Central memory CD8-positive, alpha-beta T cell (primary cell): ENCODE results near the gene TSEN15.
A peak's percentile ranks its signal among the peaks of the same experiment; 100 is the strongest.
"Not testable (repeated sequence)": the region's sequence is repeated elsewhere in the genome, so short reads cannot be mapped to it uniquely, and the experiment has no call there.

Experiments
- ATAC-seq: fragments of 150-1000 bp; cut with Tn5 transposase; replicated peaks from 2 replicates; pipeline ENCODE4 v1.10.0; 2022; ENCODE audit warnings: mild to moderate bottlenecking, moderate FRiP score, moderate number of reproducible peaks; ENCODE audit not compliant: poor library complexity, severe bottlenecking; ENCODE audit errors: extremely low read depth
- DNase-seq, 2 donors: peaks; one replicate each; pipeline ENCODE4 v3.0.0; 2021; ENCODE audit warnings: low spot score in 2 of 2
- H3K27ac Mint-ChIP-seq: one replicate; pipeline ENCODE4 v1.8.0; 2022; ENCODE audit warnings: low read depth, mild to moderate bottlenecking, moderate library complexity, mixed read lengths
- H3K27me3 Mint-ChIP-seq: one replicate; pipeline ENCODE4 v1.8.0; 2022; ENCODE audit warnings: mixed read lengths
- H3K36me3 Mint-ChIP-seq: one replicate; pipeline ENCODE4 v1.8.0; 2022; ENCODE audit warnings: mild to moderate bottlenecking, moderate library complexity, mixed read lengths; ENCODE audit not compliant: insufficient read depth
- H3K4me1 Mint-ChIP-seq: one replicate; pipeline ENCODE4 v1.8.0; 2022; ENCODE audit warnings: mixed read lengths
- H3K4me3 Mint-ChIP-seq: one replicate; pipeline ENCODE4 v1.8.0; 2022; ENCODE audit warnings: mild to moderate bottlenecking, moderate library complexity, mixed read lengths
- H3K9me3 Mint-ChIP-seq: one replicate; pipeline ENCODE4 v1.8.0; 2022; ENCODE audit warnings: mixed read lengths

TSEN15 gene

GRCh38 chr1:184069675-184070074 is 18.1 kb downstream of the TSEN15 start:
- Mint-ChIP-seq H3K36me3 (peaks cover 28% of the 10 kb centered on the region), H3K4me1 (no peaks in the 10 kb centered on the region), H3K4me3 (no peak overlapping the region), H3K9me3 (no peaks in the 10 kb centered on the region), H3K27me3 (no peaks in the 10 kb centered on the region), H3K27ac (no peak overlapping the region)
- ATAC-seq (no peak), DNase-seq (no peak)

GRCh38 chr1:184072376-184072775 is 20.8 kb downstream of the TSEN15 start:
- ATAC-seq (no peak), DNase-seq (no peak)
- no peak overlapping the region for H3K4me3 Mint-ChIP-seq
- no peaks in the 10 kb centered on the region for H3K4me1 Mint-ChIP-seq
- H3K36me3 Mint-ChIP-seq = peaks cover 16% of the 10 kb centered on the region
- no peaks in the 10 kb centered on the region for H3K9me3 Mint-ChIP-seq
- H3K27me3 Mint-ChIP-seq = no peaks in the 10 kb centered on the region
- peak overlapping the region; percentile 7 for H3K27ac Mint-ChIP-seq

GRCh38 chr1:184074383-184074782 is 22.9 kb downstream of the TSEN15 start:
- no peak for ATAC-seq
- no peak for DNase-seq
- no peaks in the 10 kb centered on the region for H3K27me3 Mint-ChIP-seq
- H3K36me3 Mint-ChIP-seq = peaks cover 15% of the 10 kb centered on the region
- H3K9me3 Mint-ChIP-seq = no peaks in the 10 kb centered on the region
- H3K4me1 Mint-ChIP-seq = no peaks in the 10 kb centered on the region
- no peak overlapping the region for H3K4me3 Mint-ChIP-seq
- no peak overlapping the region for H3K27ac Mint-ChIP-seq

GRCh38 chr1:184075055-184076029 is 23.8 kb downstream of the TSEN15 start:
- Mint-ChIP-seq H3K9me3 (no peaks in the 10 kb centered on the region), H3K4me1 (no peaks in the 10 kb centered on the region), H3K27me3 (no peaks in the 10 kb centered on the region), H3K4me3 (no peak overlapping the region), H3K36me3 (peaks cover 12% of the 10 kb centered on the region), H3K27ac (no peak overlapping the region)
- ATAC-seq (no peak), DNase-seq (no peak)

GRCh38 chr1:184078564-184079249 is 27.2 kb downstream of the TSEN15 start:
- ATAC-seq (no peak), DNase-seq (no peak)
- Mint-ChIP-seq H3K9me3 (no peaks in the 10 kb centered on the region), H3K27me3 (no peaks in the 10 kb centered on the region), H3K4me3 (no peak overlapping the region), H3K36me3 (peaks cover 2% of the 10 kb centered on the region), H3K4me1 (no peaks in the 10 kb centered on the region), H3K27ac (no peak overlapping the region)

- H3K4me1 Mint-ChIP-seq = no peaks in the 10 kb centered on the region
- ATAC-seq (no peak), DNase-seq (no peak)
- no peak overlapping the region for H3K4me3 Mint-ChIP-seq
- H3K36me3 Mint-ChIP-seq = peaks cover 2% of the 10 kb centered on the region
- no peak overlapping the region for H3K27ac Mint-ChIP-seq
- H3K9me3 Mint-ChIP-seq = no peaks in the 10 kb centered on the region
- H3K27me3 Mint-ChIP-seq = no peaks in the 10 kb centered on the region
Measured at GRCh38 chr1:184080309-184080708, 28.8 kb downstream of the TSEN15 start.

- H3K36me3 Mint-ChIP-seq = peaks cover 2% of the 10 kb centered on the region
- H3K4me1 Mint-ChIP-seq = no peaks in the 10 kb centered on the region
- H3K27me3 Mint-ChIP-seq = no peaks in the 10 kb centered on the region
- ATAC-seq (no peak), DNase-seq (no peak)
- H3K4me3 Mint-ChIP-seq = no peak overlapping the region
- no peaks in the 10 kb centered on the region for H3K9me3 Mint-ChIP-seq
- H3K27ac Mint-ChIP-seq = no peak overlapping the region
Measured at GRCh38 chr1:184082541-184083415, 31.2 kb downstream of the TSEN15 start.

- no peaks in the 10 kb centered on the region for H3K27me3 Mint-ChIP-seq
- H3K36me3 Mint-ChIP-seq = no peaks in the 10 kb centered on the region
- DNase-seq (no peak), ATAC-seq (no peak)
- no peak overlapping the region for H3K4me3 Mint-ChIP-seq
- H3K9me3 Mint-ChIP-seq = no peaks in the 10 kb centered on the region
- H3K4me1 Mint-ChIP-seq = no peaks in the 10 kb centered on the region
- no peak overlapping the region for H3K27ac Mint-ChIP-seq
Measured at GRCh38 chr1:184085667-184086066, 34.1 kb downstream of the TSEN15 start.

GRCh38 chr1:184088037-184088436 is 36.5 kb downstream of the TSEN15 start:
- no peaks in the 10 kb centered on the region for H3K4me1 Mint-ChIP-seq
- H3K36me3 Mint-ChIP-seq = no peaks in the 10 kb centered on the region
- H3K27me3 Mint-ChIP-seq = no peaks in the 10 kb centered on the region
- no peaks in the 10 kb centered on the region for H3K9me3 Mint-ChIP-seq
- ATAC-seq = no peak
- DNase-seq = no peak
- H3K27ac Mint-ChIP-seq = no peak overlapping the region
- no peak overlapping the region for H3K4me3 Mint-ChIP-seq

- peaks cover 2% of the 10 kb centered on the region for H3K36me3 Mint-ChIP-seq
- H3K9me3 Mint-ChIP-seq = no peaks in the 10 kb centered on the region
- no peak overlapping the region for H3K4me3 Mint-ChIP-seq
- H3K4me1 Mint-ChIP-seq = no peaks in the 10 kb centered on the region
- no peaks in the 10 kb centered on the region for H3K27me3 Mint-ChIP-seq
- ATAC-seq (no peak), DNase-seq (no peak)
- no peak overlapping the region for H3K27ac Mint-ChIP-seq
Measured at GRCh38 chr1:184093071-184093470, 41.5 kb downstream of the TSEN15 start.

- Mint-ChIP-seq H3K27me3 (no peaks in the 10 kb centered on the region), H3K4me3 (no peak overlapping the region), H3K36me3 (peaks cover 2% of the 10 kb centered on the region), H3K9me3 (no peaks in the 10 kb centered on the region), H3K27ac (no peak overlapping the region), H3K4me1 (no peaks in the 10 kb centered on the region)
- no peak for ATAC-seq
- DNase-seq = no peak
Measured at GRCh38 chr1:184096005-184096404, 44.5 kb downstream of the TSEN15 start.

GRCh38 chr1:184096580-184096979 is 45.0 kb downstream of the TSEN15 start:
- not testable (repeated sequence) for H3K27ac Mint-ChIP-seq, DNase-seq, ATAC-seq, H3K9me3 Mint-ChIP-seq, H3K36me3 Mint-ChIP-seq, H3K4me1 Mint-ChIP-seq, H3K27me3 Mint-ChIP-seq, H3K4me3 Mint-ChIP-seq
